GM19035 (cell line): ENCODE data around the gene ARPC2.
A peak's percentile ranks its signal among the peaks of the same experiment; 100 is the strongest.

ENCODE experiments used
- ATAC-seq: cut with Tn5 transposase; IDR thresholded peaks from one replicate; pipeline ENCODE4 v1.9.1; 2021; ENCODE audit not compliant: unreplicated experiment

Gene ARPC2

GRCh38 chr2:218252509-218253231 lies 35.7 kb downstream of the ARPC2 start:
- ATAC-seq: no peak

- no peak for ATAC-seq
Observed at GRCh38 chr2:218253232-218253625, 36.2 kb downstream of the ARPC2 start.

- no peak for ATAC-seq
Observed at GRCh38 chr2:218255446-218255845, 38.5 kb downstream of the ARPC2 start.

GRCh38 chr2:218256612-218257350 lies 39.8 kb downstream of the ARPC2 start:
- ATAC-seq: peak; percentile 3

- ATAC-seq: peak; percentile 62
Observed at GRCh38 chr2:218257390-218257981, 40.5 kb downstream of the ARPC2 start.

- ATAC-seq: no peak
Observed at GRCh38 chr2:218259099-218259961, 42.3 kb downstream of the ARPC2 start.

GRCh38 chr2:218260166-218260565 lies 43.2 kb downstream of the ARPC2 start:
- no peak for ATAC-seq

GRCh38 chr2:218260742-218261422 lies 43.9 kb downstream of the ARPC2 start, which contains the start of gene GPBAR1:
Gene GPBAR1, plus strand, starts transcription at chr2:218261015. Its CDS starts 1,710 bp downstream, at chr2:218262725.
- ATAC-seq: no peak

- ATAC-seq: no peak
Observed at GRCh38 chr2:218261423-218262236, 44.6 kb downstream of the ARPC2 start.

- no peak for ATAC-seq
Observed at GRCh38 chr2:218262237-218262600, 45.2 kb downstream of the ARPC2 start.

- no peak for ATAC-seq
Observed at GRCh38 chr2:218262631-218263586, 45.9 kb downstream of the ARPC2 start.

GRCh38 chr2:218263817-218264641 lies 47.0 kb downstream of the ARPC2 start:
- ATAC-seq: no peak

GRCh38 chr2:218264773-218265561 lies 48.0 kb downstream of the ARPC2 start:
- no peak for ATAC-seq

GRCh38 chr2:218265626-218266025 lies 48.6 kb downstream of the ARPC2 start:
- no peak for ATAC-seq

GRCh38 chr2:218266316-218266979 lies 49.5 kb downstream of the ARPC2 start:
- no peak for ATAC-seq

- ATAC-seq: no peak
Observed at GRCh38 chr2:218267259-218267658, 50.3 kb downstream of the ARPC2 start.
